CD4-positive, alpha-beta T cell treated with Interferon alpha-2 for 1 hour (primary cell): ENCODE results near the gene ABCG1.
A peak's percentile ranks its signal among the peaks of the same experiment; 100 is the strongest.
"Not testable (repeated sequence)": the region's sequence is repeated elsewhere in the genome, so short reads cannot be mapped to it uniquely, and the experiment has no call there.

Experiments
- DNase-seq, 2 donors: peaks; one replicate each; pipeline ENCODE4 v3.0.0-alpha.2; 2020 to 2022

Gene ABCG1

GRCh38 chr21:42218836-42219605 is at the start of gene ABCG1:
ABCG1 (plus strand) TSS chr21:42219140; CDS start chr21:42219263, 123 bp downstream.
- DNase-seq: peak; percentile 36 to 66

DNA sequence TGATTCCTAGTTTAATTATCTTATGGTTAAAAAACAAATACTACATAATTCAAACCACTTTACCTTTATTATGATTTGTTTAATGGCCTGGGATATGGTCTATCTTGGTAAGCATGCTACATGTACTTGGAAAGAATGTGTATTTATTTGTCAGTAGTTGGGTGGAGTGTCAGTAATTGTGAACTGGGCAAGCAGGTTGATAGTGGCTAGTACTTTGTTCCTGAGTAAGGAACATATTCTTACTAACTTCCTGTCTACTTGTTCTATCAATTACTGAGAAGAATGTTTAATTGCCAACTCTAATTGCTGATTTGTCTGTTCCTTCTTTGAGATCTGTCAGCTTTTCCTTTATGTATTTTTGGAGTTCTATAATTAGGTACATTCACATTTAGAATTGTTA is 49.2 kb upstream of the ABCG1 start:
- DNase-seq: no peak

DNA sequence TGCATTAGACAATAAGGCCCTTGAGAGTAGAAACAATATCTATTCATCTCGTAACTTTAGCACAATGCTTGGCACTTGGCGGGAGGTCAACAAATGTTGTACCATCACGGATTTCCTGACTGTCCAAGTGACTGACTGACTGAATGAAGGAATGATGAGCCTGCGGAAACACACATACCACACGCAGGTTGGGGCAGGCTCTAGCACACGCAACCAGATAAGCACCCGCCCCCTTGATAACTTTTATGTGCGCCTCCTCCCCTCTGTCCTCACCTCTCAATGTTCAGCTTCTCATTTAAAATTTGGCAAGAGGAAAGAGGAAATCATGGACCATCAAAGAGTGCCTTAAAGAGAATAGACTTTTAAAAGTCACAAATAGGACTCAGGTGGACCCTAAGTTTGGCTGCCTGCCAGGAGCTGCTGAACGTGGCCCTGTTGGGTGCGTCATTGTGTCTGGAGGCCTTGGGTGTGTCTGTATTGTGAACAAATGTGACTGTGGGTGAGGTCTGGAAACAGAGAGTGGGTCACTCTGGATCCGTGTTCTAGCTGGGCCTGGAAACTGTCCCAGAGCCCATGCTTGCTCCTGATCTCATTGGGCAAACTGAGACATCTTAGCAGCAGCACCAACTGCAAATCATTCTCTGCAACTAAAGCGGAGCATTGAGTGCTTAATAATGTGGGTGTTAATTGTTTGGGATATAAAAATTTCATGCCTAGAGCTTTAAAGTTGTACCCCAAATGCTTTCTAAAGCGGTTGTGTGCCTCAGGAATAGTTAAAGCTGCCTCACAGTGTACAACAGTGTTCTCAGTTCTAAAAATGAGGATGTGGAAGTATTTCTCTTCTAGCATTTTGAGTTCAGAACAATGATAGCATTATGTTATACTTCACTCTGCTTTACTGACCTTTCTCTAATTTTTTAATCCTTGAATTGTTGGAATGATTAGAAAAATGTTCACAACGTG is 47.6 kb upstream of the ABCG1 start:
- DNase-seq: no peak

DNA sequence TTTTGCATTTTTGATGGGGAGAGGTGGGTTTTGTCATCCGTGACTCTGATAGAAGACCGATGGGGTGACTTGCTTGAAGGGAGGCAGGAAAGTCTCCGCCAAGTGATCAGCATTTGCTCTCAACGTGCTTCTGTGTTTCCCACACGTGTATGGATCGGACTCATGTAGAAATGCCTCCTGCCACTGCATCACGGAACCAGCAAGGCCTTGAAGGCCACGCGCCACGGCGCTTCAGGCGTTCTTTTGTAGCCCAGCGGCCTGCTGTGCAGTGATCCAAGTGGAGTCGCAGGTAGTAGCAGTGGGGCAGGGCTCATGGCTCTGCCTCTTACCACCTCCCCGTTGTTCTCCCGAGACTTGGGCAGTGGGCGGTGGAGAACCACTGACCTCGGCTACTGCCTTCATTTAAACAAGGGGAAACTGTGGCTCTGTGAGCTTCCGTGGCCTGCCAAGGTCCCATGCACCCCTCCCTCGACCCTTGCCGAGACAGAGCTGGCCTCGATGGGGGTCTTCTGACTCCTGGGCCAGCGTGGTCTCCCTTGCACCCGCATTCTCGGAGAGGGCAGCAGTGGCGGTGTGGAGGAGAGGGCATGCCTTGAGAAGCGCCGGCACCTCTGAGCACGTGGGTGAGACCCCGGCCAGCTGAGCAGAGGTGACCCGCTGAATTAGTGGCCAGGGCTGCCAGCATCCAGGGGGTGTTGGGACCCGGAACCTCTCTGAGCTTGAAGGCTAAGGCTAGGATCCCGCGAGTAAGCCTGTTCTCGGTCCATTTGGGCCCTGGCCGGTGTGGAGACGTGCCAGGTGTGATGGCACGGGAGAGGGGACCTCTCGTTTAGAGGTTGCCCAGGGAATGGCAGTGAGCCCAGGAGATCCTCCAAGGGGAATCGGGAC is 46.1 kb upstream of the ABCG1 start:
- no peak for DNase-seq

- DNase-seq: no peak
These were observed 44.8 kb upstream of the ABCG1 start for GRCh38 chr21:42174173-42174572.

DNA sequence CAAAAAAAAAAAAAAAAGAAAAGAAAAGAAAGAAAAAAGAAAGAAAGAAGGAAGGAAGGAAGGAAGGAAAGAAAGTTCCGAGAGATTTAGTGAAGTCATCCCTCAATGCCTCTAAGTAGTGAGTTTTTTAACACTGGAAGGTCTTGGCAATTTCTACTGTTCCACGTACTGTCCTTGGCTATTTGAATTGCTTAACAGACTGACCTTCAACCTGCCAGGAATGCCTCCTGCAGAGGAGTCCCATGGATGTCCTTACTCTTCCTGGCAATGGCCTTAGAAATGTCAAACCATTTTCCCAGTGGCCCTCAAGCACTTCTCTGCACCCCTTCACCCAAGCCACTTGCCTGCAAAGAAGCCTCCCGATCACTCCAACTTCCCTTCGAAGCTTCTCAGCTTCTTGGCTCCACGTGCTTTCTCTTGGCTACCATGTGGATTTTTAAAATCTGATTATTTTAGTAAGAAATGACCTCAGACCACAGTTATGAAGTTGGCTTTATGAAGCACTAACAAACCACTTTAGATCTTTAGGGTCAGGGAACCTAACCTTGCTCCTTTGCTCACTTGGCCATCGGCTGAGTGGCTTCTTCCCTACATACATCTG is 43.7 kb upstream of the ABCG1 start:
- no peak for DNase-seq

GRCh38 chr21:42176859-42177258 is 42.1 kb upstream of the ABCG1 start:
- no peak for DNase-seq

GRCh38 chr21:42179316-42179715 is 39.6 kb upstream of the ABCG1 start:
- DNase-seq: no peak

DNA sequence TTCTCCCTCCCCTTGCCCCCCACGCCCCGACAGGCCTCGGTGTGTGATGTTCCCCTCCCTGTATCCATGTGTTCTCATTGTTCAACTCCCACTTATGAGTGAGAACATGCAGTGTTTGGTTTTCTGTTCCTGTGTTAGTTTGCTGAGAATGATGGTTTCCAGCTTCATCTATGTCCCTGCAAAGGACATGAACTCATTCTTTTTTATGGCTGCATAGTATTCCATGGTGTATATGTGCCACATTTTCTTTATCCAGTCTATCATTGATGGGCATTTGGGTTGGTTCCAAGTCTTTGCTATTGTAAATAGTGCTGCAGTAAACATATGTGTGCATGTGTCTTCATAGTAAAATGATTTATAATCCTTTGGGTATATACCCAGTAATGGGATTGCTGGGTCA is 38.9 kb upstream of the ABCG1 start:
- not testable (repeated sequence) for DNase-seq

DNA sequence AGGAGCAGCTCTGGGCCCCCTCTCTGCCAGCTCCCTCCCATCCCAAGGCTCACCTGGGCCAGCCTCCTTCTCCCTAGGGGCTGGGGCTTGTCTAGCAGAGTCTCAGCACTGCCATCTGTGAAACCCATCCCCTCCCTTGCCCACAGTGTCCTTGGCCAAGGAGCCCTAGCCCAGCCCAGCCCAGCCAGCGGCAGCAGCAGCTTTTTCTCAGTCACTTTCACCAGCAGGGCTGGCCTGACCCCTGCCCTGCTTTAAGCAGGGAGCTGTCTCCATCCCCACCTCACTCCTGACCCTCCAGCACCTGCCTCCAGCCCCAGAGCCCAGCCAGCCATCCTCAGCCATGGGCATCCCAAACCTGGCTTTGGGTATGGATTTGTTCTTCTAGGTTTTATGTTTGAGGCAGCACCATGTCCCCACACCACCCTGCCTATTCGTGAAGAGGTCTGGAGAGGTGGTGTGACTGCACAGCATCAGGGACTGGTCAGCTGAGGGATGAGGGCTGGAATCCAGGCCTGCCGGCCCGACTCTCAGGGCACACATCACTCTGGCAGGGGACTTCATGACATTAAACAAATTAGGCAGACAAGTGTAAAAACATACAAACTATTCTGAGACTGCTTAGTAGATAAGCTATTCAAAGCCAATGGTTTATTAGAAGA is 36.1 kb upstream of the ABCG1 start:
- DNase-seq: no peak

DNA sequence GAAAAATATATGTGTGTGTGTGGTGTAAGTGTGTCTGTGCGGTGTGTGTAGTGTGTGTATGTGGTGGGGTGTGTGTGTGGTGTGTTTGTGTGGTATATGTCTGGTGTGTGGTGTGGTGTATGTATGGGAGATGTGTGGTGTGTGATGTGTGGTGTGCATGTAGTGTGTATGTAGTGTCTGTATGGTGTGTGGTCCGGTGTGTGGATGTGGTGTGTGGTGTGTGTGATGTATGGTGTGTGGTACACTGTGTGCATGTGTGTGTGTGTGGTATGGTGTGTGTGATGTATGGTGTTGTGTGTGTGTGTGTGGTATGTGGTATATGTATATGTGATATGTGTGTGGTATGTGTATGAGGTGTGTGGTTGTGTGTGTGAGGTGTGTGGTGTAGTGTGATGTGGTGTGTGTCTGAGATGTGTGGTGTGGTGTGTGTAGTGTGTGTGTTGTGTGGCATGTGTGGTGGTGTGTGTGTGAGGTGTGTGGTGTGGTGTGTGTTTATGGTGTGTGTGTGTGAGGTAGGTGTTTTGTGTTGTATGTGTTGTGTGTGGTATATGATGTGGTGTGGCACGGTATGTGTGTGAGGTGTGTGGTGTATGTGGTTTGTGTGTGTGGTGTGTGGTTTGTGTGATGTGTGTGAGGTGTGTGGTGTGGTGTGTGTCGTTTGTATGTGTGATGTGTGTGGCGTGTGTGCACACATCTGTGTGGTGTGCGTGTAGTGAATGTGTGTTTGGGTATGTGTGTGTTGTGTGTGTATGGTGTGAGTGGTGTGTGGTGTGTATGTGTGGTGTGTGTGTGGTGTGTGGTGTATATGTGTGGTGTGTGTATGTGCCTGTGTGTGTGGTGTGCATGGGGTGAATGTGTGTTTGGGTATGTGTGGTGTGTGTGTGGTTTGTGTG is 35.3 kb upstream of the ABCG1 start:
- no peak for DNase-seq

DNA sequence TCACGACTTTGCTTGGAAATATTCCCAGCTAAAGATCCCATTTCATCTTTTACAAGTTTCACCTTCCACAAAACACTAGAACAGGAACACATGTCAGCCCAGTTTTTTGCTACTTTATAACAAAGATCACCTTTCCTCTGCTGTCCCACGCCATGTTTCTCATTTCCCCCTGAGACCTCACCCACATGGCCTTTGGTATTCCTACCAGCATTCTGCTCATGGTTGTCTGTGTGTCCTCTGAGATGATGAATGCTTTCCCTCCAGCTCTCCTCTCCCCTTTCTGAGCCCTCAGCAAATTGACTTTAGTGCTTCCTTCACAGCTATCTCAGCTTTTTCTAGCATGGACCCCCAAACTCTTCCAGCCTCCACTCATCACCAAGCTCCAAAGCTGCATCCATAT is 32.3 kb upstream of the ABCG1 start:
- no peak for DNase-seq

GRCh38 chr21:42187976-42188653 is 30.8 kb upstream of the ABCG1 start:
- peak; percentile 81 to 88 for DNase-seq

GRCh38 chr21:42188663-42189062 is 30.3 kb upstream of the ABCG1 start:
- DNase-seq: no peak

GRCh38 chr21:42189431-42189830 is 29.5 kb upstream of the ABCG1 start:
- DNase-seq: no peak

DNA sequence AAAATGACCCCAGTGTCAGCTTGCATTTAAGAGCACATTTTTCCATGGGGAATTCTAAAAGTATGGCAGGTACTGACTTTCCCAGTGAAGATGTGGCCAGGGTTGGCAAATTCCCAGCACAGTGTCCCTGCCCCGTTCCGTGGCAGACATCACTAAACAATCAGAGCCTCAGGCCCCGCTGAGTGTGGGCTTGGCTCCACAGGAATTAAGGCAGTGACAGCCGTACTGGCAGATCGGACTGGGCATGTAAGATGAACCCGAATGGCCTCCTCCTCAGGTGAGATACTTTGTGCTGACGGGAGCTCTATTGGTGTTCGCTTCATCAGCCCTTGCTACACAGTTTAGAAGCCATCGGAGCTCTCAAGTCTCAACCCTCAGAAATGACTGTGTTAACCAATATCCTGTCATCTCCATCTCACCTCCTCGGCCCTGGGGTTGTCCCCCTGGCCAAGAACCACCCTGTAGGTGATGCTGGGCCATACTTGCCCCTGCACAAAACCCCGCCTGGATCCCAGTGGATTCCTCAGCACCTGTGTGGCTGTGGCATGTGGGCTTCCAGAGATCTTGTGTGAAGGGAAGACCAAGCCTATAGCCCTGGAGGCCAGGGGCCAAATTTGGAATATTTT is 29.0 kb upstream of the ABCG1 start:
- DNase-seq: peak in 1 of 2 donors; percentile 23

GRCh38 chr21:42190486-42190863 is 28.5 kb upstream of the ABCG1 start:
- no peak for DNase-seq

DNA sequence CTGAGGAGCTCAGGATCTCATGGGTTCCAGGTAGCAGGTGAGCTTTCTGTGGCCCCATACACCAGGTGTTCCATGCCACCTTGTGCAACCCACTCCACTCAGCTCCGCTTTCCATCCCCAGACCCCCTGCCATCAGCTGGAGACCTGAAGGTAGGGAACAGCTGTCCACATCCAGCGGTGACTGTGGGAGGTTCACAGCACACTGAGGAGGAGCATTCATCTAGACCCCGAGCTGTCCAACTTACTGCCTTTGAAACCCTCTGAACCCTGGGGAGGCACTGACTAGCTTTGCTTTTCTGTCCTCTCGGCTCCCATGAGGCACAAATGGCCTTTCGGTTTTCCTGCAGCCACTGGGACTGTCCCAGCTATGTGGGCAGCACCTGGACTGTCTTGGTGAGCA is 27.9 kb upstream of the ABCG1 start:
- DNase-seq: no peak

GRCh38 chr21:42191696-42192595 is 27.0 kb upstream of the ABCG1 start:
- DNase-seq: no peak
